Gastrocnemius medialis (tissue), 4 donors: ENCODE data around the gene UTP14A.

Experiments used
- CTCF ChIP-seq, 5 experiments: fragments of 450-650 bp in 3 of 5; fragments of 200-600 bp in 2 of 5; sonication (generic) in 2 of 5; IDR thresholded peaks in 4 of 5; conservative IDR thresholded peaks in 1 of 5; 1 replicate in 4 of 5; 2 replicates in 1 of 5; pipeline ENCODE4 v1.5.1; 2016 to 2019; ENCODE audit warnings: antibody characterized with exemption in 5 of 5, mild to moderate bottlenecking in 3 of 5, moderate library complexity in 3 of 5
- POLR2A ChIP-seq, 2 donors: fragments of 450-650 bp; IDR thresholded peaks; one replicate each; pipeline ENCODE4 v1.6.1; 2017; ENCODE audit warnings: antibody characterized with exemption in 2 of 2, mild to moderate bottlenecking in 2 of 2, moderate library complexity in 2 of 2

DNA sequence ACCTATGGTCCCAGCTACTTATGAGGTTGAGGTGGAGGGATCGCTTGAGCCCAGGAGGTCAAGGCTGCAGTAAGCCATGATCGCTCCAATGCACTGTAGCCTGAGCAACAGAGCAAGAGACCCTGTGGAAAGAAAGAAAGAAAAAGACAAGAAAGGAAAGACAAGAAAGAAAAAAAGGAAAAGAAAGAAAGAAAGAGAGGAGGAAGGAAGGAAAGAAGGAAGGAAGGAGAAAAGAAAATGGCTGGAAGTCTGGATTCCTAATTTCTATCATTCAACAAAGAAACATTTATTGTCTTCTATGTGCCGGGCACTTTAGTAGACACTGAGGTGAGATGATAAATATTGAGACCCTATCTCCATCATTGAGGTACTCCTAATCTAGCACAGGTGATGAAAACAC is 49.7 kb downstream of the UTP14A start:
- TF ChIP-seq CTCF (IDR thresholded peaks at IDR 0.05 in 4 of 5, conservative IDR thresholded peaks at IDR 0.05 in 1 of 5) (no peak), POLR2A (IDR thresholded peaks at IDR 0.05) (no peak)
